Prostate gland (tissue), 2 donors: Measurements from ENCODE around the gene SLC10A3.

Experiments
- CTCF ChIP-seq, 4 experiments: fragments of 200-600 bp in 2 of 4; fragments of 450-650 bp in 2 of 4; sonication (generic) in 2 of 4; IDR thresholded peaks; 1 replicate in 3 of 4; 2 replicates in 1 of 4; pipeline ENCODE4 v1.5.1; 2016 to 2019; ENCODE audit warnings: antibody characterized with exemption in 4 of 4, mild to moderate bottlenecking in 2 of 4, moderate library complexity in 2 of 4
- POLR2A ChIP-seq: fragments of 450-650 bp; IDR thresholded peaks from one replicate; pipeline ENCODE4 v1.6.1; 2016; ENCODE audit warnings: antibody characterized with exemption, mild to moderate bottlenecking
- POLR2AphosphoS5 ChIP-seq: sonication (generic); formaldehyde crosslinking; IDR thresholded peaks from one replicate; pipeline ENCODE4 v1.6.1; 2017; ENCODE audit warnings: antibody characterized with exemption

DNA sequence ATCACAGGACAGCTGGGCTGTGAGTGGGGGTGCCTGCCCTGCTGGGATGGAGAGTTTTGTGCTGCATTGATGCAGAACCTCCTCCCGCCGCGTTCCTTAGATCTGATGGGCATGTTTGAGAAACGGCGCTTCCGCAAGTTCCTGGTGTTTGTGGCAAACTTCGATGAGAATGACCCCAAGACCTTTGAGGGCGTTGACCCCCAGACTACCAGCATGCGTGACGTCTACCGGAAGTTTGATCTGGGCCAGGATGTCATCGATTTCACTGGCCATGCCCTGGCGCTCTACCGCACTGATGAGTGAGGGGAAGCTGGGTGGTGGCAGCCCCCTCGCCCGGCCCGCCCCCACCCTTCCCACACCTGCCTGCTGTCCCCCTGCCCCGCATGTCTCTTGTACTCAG, 50.6 kb downstream of the SLC10A3 start:
- TF ChIP-seq CTCF (IDR thresholded peaks at IDR 0.05) = no peak
- no peak for TF ChIP-seq POLR2A
- TF ChIP-seq POLR2AphosphoS5 = no peak
